MM.1S (cell line): ENCODE results near the gene CCZ1.
"Not testable (repeated sequence)": the region's sequence is repeated elsewhere in the genome, so short reads cannot be mapped to it uniquely, and the experiment has no call there.

Experiments used
- DNase-seq: peaks from one replicate; pipeline ENCODE4 v3.0.0-alpha.2; 2015
- H2AFZ ChIP-seq: fragments of 300-600 bp; sonication (generic); 2 replicates; pipeline ENCODE4 v1.6.0; 2016; ENCODE audit warnings: antibody characterized with exemption, low read length
- H3F3A ChIP-seq: fragments of 300-600 bp; sonication (generic); 2 replicates; pipeline ENCODE4 v1.6.1; 2016; ENCODE audit warnings: mild to moderate bottlenecking, antibody characterized with exemption, low read length, moderate library complexity, mixed read lengths; ENCODE audit not compliant: insufficient read depth
- H3K27ac ChIP-seq: fragments of 300-600 bp; sonication (generic); 2 replicates; pipeline ENCODE4 v1.5.1; 2016; ENCODE audit warnings: mild to moderate bottlenecking, low read length
- H3K27me3 ChIP-seq: fragments of 300-600 bp; sonication (generic); replicated peaks from 2 replicates; pipeline ENCODE4 v1.6.0; 2016; ENCODE audit warnings: low read length; ENCODE audit not compliant: insufficient read depth
- H3K36me3 ChIP-seq: fragments of 300-600 bp; sonication (generic); replicated peaks from 2 replicates; pipeline ENCODE4 v1.6.1; 2016; ENCODE audit warnings: mild to moderate bottlenecking, low read length, mixed read lengths; ENCODE audit not compliant: insufficient read depth
- H3K4me1 ChIP-seq: fragments of 300-600 bp; sonication (generic); 2 replicates; pipeline ENCODE4 v1.6.1; 2016; ENCODE audit warnings: low read length, mixed read lengths
- H3K4me2 ChIP-seq: fragments of 300-600 bp; sonication (generic); 2 replicates; pipeline ENCODE4 v1.6.0; 2016; ENCODE audit warnings: low read depth, low read length
- H3K4me3 ChIP-seq: fragments of 300-600 bp; sonication (generic); 2 replicates; pipeline ENCODE4 v1.5.1; 2016; ENCODE audit warnings: low read length, mixed read lengths
- H3K79me2 ChIP-seq: fragments of 300-600 bp; sonication (generic); 2 replicates; pipeline ENCODE4 v1.6.1; 2016; ENCODE audit warnings: mixed run types, low read length, mixed read lengths
- H3K9ac ChIP-seq: fragments of 300-600 bp; sonication (generic); 2 replicates; pipeline ENCODE4 v1.6.1; 2016; ENCODE audit warnings: low read length, mixed read lengths
- H3K9me2 ChIP-seq: fragments of 300-600 bp; sonication (generic); replicated peaks from 2 replicates; pipeline ENCODE4 v1.6.1; 2016; ENCODE audit warnings: mild to moderate bottlenecking, low read length, mixed read lengths; ENCODE audit not compliant: insufficient read depth
- H3K9me3 ChIP-seq: fragments of 300-600 bp; sonication (generic); replicated peaks from 2 replicates; pipeline ENCODE4 v1.6.1; 2016; ENCODE audit warnings: mild to moderate bottlenecking, low read length, mixed read lengths; ENCODE audit not compliant: insufficient read depth
- H4K20me1 ChIP-seq: fragments of 300-600 bp; sonication (generic); 2 replicates; pipeline ENCODE4 v1.6.1; 2016; ENCODE audit warnings: mild to moderate bottlenecking, low read length, moderate library complexity, mixed read lengths; ENCODE audit not compliant: insufficient read depth
- CTCF ChIP-seq: fragments of 300-600 bp; sonication (generic); IDR thresholded peaks from 2 replicates; pipeline ENCODE4 v1.5.1; 2016; ENCODE audit warnings: antibody characterized with exemption, low read length, mixed read lengths
- EZH2 ChIP-seq: fragments of 300-600 bp; sonication (generic); optimal IDR thresholded peaks from 2 replicates; pipeline ENCODE3; 2017; ENCODE audit warnings: low read depth, mild to moderate bottlenecking, antibody characterized with exemption, low read length, mixed read lengths
- EZH2phosphoT487 ChIP-seq: fragments of 300-600 bp; sonication (generic); IDR thresholded peaks from 2 replicates; pipeline ENCODE4 v1.6.1; 2018; ENCODE audit warnings: antibody characterized with exemption, low read length

CCZ1 gene

DNA sequence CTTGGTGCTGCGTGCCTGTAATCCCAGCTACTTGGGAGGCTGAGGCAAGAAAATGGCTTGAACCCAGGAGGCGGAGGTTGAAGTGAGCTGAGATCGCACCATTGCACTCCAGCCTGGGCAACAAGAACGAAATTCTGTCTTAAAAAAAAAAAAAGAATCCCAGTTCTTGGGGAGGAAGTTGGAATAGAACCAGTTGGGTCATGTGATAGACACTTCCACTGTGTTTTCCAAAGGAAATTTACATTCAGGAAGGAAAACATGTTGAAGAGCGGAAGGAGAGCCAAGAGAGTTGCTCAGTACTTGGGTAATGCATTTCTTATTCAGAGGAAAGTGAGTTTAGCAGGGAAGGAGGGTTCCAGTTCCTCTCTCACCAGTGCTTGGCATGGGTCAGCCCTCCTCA is 37.3 kb upstream of the CCZ1 start:
- not testable (repeated sequence) for H3K9me3 ChIP-seq, H3K4me3 ChIP-seq, H3K4me2 ChIP-seq, H3K79me2 ChIP-seq, H3K27me3 ChIP-seq, H3K9ac ChIP-seq, H2AFZ ChIP-seq, H3K36me3 ChIP-seq, H3K9me2 ChIP-seq, H3K4me1 ChIP-seq, H3K27ac ChIP-seq, DNase-seq, H4K20me1 ChIP-seq
- peaks cover 19% of the 10 kb centered on the region for H3F3A ChIP-seq

DNA sequence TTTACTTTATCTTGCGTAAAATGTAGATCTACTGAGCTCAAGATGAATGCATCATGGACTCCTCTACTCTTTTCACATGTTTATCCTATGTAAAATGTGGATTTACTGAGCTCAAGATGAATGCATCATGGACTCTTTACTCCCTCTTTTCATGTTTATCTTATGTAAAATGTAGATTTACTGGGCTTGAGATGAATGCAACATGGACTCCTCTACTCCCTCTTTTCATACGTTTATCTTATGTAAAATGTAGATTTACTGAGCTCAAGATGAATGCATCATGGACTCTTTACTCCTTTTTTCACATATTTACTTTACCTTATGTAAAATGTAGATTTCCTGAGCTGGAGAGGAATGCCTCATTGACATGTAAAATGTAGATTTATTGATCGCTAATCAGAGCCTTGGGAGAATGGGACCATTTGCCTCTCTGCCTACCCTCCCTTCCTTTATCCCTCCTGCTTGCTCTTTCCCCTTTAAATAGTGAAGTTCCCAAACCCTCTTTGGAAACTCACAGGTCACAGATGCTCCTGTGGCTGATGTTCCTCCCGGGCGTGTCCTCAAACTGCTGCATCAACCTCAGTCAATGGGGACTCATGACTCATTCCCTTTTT is 35.7 kb upstream of the CCZ1 start:
- not testable (repeated sequence) for H3K9me2 ChIP-seq, H3F3A ChIP-seq, DNase-seq, H3K9me3 ChIP-seq, H3K4me2 ChIP-seq, H3K36me3 ChIP-seq, H3K4me3 ChIP-seq, H3K27me3 ChIP-seq, H3K27ac ChIP-seq, H3K4me1 ChIP-seq, H4K20me1 ChIP-seq, H2AFZ ChIP-seq, H3K9ac ChIP-seq, H3K79me2 ChIP-seq

GRCh38 chr7:5865279-5865931 is 33.1 kb upstream of the CCZ1 start:
- H3F3A ChIP-seq, H3K79me2 ChIP-seq, H3K27ac ChIP-seq, H3K4me2 ChIP-seq, H3K9me3 ChIP-seq, H3K9me2 ChIP-seq, H3K36me3 ChIP-seq, H4K20me1 ChIP-seq, DNase-seq, H3K27me3 ChIP-seq, H3K9ac ChIP-seq, H3K4me1 ChIP-seq, H2AFZ ChIP-seq, H3K4me3 ChIP-seq: not testable (repeated sequence)

DNA sequence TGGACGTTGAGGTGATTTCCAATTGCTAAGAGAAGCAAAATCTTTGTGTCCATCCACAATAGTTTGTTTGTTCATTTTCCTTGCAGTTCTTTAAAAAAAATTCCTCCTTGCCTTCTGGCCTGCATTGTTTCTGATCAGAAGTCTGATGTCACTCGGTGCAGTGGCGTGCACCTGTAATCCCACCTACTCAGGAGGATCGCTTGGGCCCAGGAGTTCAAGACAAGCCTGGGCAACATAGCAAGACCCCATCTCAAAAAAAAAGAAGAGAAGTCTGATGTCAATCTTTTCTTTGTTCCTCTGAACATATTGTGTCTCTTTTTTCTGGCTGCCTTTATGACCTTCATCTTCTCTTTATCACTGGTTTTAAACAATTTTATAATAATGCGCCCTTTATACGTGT is 31.5 kb upstream of the CCZ1 start:
- H3K79me2 ChIP-seq: no peaks in the 10 kb centered on the region
- H4K20me1 ChIP-seq: no peaks in the 10 kb centered on the region
- H3K4me1 ChIP-seq: no peaks in the 10 kb centered on the region
- DNase-seq: no peak
- H3K9me3 ChIP-seq: no peaks in the 10 kb centered on the region
- H2AFZ ChIP-seq: no peak overlapping the region
- H3K9ac ChIP-seq: no peak overlapping the region
- no peak overlapping the region for H3K4me3 ChIP-seq
- no peaks in the 10 kb centered on the region for H3K27me3 ChIP-seq
- H3K9me2 ChIP-seq: no peaks in the 10 kb centered on the region
- no peak for TF ChIP-seq EZH2phosphoT487
- no peak for TF ChIP-seq EZH2
- TF ChIP-seq CTCF: no peak
- no peaks in the 10 kb centered on the region for H3F3A ChIP-seq
- H3K27ac ChIP-seq: no peak overlapping the region
- H3K36me3 ChIP-seq: no peaks in the 10 kb centered on the region
- no peak overlapping the region for H3K4me2 ChIP-seq

GRCh38 chr7:5868928-5869341 is 29.6 kb upstream of the CCZ1 start:
- H3K27ac ChIP-seq, H3K9me3 ChIP-seq, H3K9ac ChIP-seq, H3K27me3 ChIP-seq, DNase-seq, H4K20me1 ChIP-seq, H3F3A ChIP-seq, H3K4me3 ChIP-seq, H2AFZ ChIP-seq, H3K4me1 ChIP-seq, H3K36me3 ChIP-seq, H3K79me2 ChIP-seq, H3K4me2 ChIP-seq, H3K9me2 ChIP-seq: not testable (repeated sequence)
